ENCODE measurements around the gene SDC4.

SDC4 gene

GRCh38 chr20:45337367-45338120, 10.7 kb downstream of the SDC4 start:
- Histone ChIP-seq H3K4me3 (ENCODE audit: low read depth in 1 of 2, low read length in 1 of 2) (no peak overlapping the region), H3K27me3 (no peaks in the 10 kb centered on the region), H3K4me1 (ENCODE audit: control insufficient read depth in 1 of 2, insufficient read depth in 1 of 2, low read depth in 1 of 2, low read length in 1 of 2) (no peaks in the 10 kb centered on the region), H3K9me3 (no peaks in the 10 kb centered on the region), H3K27ac (no peak overlapping the region), H3K36me3 (no peaks in the 10 kb centered on the region)
- no peak for TF ChIP-seq CTCF (IDR thresholded peaks at IDR 0.05)

GRCh38 chr20:45336530-45337366, 11.5 kb downstream of the SDC4 start:
- no peaks in the 10 kb centered on the region for H3K4me1 ChIP-seq (ENCODE audit: control insufficient read depth in 1 of 2, insufficient read depth in 1 of 2, low read depth in 1 of 2, low read length in 1 of 2)

GRCh38 chr20:45330476-45330875, 17.7 kb downstream of the SDC4 start:
- Histone ChIP-seq H3K9me3 (no peaks in the 10 kb centered on the region), H3K27me3 (no peaks in the 10 kb centered on the region), H3K36me3 (no peaks in the 10 kb centered on the region), H3K4me3 (ENCODE audit: low read depth in 1 of 2, low read length in 1 of 2) (no peak overlapping the region), H3K27ac (no peak overlapping the region), H3K4me1 (ENCODE audit: control insufficient read depth in 1 of 2, insufficient read depth in 1 of 2, low read depth in 1 of 2, low read length in 1 of 2) (no peaks in the 10 kb centered on the region)
- no peak for TF ChIP-seq CTCF (IDR thresholded peaks at IDR 0.05)

More at GRCh38 chr20:45336530-45337366, 11.5 kb downstream of the SDC4 start:
- no peak overlapping the region for H3K4me3 ChIP-seq (ENCODE audit: low read depth in 1 of 2, low read length in 1 of 2)
- H3K27ac ChIP-seq, result no peak overlapping the region
- no peaks in the 10 kb centered on the region for H3K9me3 ChIP-seq
- no peaks in the 10 kb centered on the region for H3K27me3 ChIP-seq
- H3K36me3 ChIP-seq, result no peaks in the 10 kb centered on the region
- TF ChIP-seq CTCF (IDR thresholded peaks at IDR 0.05), result no peak

GRCh38 chr20:45329497-45330319, 18.5 kb downstream of the SDC4 start:
- Histone ChIP-seq H3K9me3 (no peaks in the 10 kb centered on the region), H3K27ac (no peak overlapping the region), H3K27me3 (no peaks in the 10 kb centered on the region), H3K4me3 (ENCODE audit: low read depth in 1 of 2, low read length in 1 of 2) (no peak overlapping the region), H3K4me1 (ENCODE audit: control insufficient read depth in 1 of 2, insufficient read depth in 1 of 2, low read depth in 1 of 2, low read length in 1 of 2) (no peaks in the 10 kb centered on the region), H3K36me3 (no peaks in the 10 kb centered on the region)
- TF ChIP-seq CTCF (IDR thresholded peaks at IDR 0.05), result no peak

- H3K27me3 ChIP-seq, result no peaks in the 10 kb centered on the region
- no peak overlapping the region for H3K4me3 ChIP-seq (ENCODE audit: low read depth in 1 of 2, low read length in 1 of 2)
- H3K36me3 ChIP-seq, result no peaks in the 10 kb centered on the region
- no peaks in the 10 kb centered on the region for H3K9me3 ChIP-seq
- no peak for TF ChIP-seq CTCF (IDR thresholded peaks at IDR 0.05)
- no peak overlapping the region for H3K27ac ChIP-seq
- no peaks in the 10 kb centered on the region for H3K4me1 ChIP-seq (ENCODE audit: control insufficient read depth in 1 of 2, insufficient read depth in 1 of 2, low read depth in 1 of 2, low read length in 1 of 2)
Observed at GRCh38 chr20:45328451-45328850, 19.8 kb downstream of the SDC4 start.

All from neutrophil (primary cell).